Stimulated activated CD8-positive, alpha-beta memory T cell treated with anti-CD3 and anti-CD28 coated beads, Interleukin-2, amount 100 ng/mL, for 48 hours (primary cell): Measurements from ENCODE around the gene TNN.

Experiments used
- DNase-seq, 2 donors: peaks; one replicate each; pipeline ENCODE4 v3.0.0-alpha.2; 2020; ENCODE audit warnings: low read depth in 2 of 2

Gene TNN

DNA sequence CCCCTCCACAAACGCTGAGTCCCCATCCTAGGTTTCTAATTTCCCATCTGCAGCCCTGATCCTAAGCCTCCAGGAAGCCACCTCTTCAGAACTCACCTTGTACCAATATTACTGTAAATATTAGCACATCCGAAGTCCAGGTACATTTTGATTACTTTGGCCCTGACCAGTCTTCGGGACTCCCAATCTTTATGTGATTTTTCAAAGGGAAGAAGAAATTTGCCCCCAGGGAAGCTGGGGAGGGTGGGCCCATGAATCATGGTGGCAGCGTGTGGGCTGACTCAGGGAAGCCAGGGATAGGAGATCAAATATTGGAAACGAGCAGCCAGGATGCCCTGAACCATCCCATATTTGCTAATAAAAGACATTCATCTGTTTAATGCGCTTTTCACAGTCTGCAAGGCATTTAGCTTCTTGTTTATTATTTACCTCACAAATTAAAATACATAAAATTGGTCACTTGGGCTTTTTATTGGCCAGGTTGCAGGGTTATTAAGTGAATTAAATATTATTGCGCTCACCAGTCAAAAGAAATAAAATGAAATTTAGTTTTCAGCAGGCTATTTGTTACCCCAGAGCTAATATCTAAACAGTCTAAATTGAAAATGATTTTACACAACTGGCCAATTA is 78.4 kb downstream of the TNN start:
- no peak for DNase-seq

DNA sequence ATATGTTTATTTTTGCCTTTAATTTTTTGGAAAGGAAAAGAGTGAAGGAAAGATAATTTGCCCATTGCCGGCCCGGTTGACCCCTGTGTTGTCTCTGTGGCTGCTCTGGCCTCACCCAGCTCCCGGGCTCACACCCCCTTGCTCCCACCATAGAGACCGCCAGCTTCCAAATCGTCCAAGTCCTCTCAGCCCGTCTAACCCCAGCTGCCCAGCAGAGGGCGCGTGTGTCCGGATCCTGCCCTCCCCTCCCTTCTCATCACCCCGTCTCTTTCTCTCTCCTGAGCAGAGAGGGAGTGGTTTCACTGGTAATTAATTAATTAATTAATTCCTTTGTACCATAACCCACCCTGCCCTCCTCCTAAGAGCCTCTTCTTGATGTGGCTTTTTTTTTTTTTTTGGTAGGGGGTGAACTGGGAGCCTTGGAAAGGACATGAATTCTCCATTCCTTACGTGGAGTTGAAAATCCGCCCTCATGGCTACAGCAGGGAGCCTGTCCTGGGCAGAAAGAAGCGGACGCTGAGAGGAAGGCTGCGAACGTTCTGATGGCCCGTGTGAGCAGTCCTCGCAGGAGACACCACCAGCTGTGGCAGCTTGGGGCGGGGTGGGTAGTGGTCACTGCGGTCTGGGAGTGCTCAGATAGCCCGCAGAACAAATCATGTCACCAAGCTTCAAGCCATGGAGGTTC is 79.0 kb downstream of the TNN start:
- peak; percentile 57 to 59 for DNase-seq

DNA sequence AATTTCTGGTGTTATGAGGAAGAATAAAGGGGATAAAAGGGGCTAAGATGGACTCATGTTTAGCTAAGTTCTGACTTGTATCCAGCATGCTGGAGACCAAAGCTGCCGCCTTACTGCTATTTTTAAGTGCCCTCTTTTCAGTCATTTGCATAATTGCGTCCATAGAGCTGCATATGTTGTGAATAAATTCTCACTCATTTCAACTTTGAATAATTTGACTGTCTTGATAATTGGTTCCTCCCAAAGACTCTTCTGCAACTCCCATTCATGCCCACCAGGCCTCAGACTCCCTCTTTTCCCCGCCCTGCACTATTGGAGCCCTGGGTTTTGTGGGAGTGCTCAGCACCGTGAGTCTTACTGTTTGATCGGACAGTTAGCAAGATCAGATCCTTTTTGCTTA is 79.9 kb downstream of the TNN start:
- DNase-seq = no peak

DNA sequence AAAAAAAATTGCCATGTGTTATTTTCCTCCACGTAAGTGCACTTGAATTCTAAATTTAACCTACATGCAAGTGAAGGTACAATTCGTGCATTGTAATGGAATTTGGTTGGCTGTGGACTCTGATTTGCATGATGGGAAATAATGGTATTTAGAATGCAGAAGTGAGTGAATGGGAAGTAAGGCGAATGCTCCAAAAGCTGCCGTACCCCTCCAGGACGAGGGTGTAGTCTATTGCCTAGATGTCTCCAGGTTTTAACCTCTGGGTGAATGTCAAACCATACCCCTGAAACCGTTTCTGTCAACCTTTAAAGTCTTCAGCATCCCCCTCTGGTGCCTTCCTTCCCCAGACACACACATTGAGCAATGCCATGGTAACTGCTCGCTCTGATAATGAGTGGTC is 80.4 kb downstream of the TNN start:
- no peak for DNase-seq

DNA sequence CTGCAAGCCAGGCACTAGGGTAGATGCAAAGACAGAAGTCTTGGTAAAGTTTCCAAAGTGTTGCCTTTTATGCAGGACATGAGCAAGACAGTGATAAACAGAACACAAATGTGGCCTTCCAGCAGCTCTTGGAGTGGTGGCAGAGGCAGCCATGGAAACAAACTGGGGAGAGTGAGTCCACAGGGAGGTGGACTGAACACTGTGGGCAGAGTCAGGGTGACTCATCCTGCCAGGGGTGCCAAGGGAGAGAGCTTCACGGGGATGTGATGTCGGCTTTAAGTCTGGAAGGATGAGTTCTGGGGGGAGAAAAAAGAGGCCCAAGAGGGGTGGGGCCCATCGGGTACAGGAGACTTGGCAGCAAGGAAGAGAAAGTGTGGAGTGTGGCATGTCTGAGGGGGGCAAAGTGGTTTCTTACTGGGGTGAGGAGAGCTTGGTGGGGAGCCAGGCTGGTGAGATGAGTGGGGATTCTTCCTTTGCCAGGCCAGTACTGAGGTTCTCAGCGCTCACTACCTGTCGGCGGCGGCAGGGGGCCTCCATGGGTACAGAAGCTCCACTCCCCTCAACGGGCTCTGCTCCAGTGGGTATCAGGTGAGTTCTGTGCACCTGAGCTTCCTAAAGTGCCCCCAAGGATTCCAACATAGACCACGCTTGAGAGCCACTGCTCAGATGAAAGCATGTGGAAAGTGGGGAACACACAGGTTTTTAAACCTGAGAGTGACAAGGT is 83.1 kb downstream of the TNN start:
- DNase-seq = no peak

DNA sequence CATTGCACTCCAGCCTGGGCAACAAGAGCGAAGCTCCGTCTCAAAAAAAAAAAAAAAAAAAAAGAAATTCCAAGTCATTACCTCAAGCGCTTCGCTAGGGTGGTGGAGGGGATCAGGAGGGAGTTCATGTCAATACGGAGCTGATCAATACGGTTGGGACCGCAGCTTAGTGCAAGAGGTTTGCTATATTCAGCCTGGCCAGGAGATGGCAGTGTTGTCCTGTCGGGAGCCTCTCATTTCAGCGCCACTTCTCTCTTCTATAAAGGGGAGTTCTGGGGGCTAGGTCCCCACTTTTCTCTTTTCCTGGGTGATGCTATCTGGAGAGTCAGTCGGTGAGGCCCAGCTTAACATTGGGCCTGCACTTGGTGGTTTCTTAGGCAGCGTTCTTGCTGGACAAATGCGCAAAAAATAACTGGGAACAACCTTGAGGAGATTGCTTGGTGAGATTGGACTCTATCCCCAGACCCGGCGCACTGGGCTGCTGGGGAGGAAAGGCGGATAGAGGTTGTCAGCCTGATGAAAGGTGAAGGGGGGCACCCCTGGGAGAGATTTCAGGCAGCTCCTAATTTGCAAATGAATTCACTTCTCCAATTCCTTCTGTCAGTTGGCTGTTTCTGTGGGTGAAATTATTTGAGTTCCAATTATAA is 84.5 kb downstream of the TNN start:
- peak; percentile 38 to 55 for DNase-seq

DNA sequence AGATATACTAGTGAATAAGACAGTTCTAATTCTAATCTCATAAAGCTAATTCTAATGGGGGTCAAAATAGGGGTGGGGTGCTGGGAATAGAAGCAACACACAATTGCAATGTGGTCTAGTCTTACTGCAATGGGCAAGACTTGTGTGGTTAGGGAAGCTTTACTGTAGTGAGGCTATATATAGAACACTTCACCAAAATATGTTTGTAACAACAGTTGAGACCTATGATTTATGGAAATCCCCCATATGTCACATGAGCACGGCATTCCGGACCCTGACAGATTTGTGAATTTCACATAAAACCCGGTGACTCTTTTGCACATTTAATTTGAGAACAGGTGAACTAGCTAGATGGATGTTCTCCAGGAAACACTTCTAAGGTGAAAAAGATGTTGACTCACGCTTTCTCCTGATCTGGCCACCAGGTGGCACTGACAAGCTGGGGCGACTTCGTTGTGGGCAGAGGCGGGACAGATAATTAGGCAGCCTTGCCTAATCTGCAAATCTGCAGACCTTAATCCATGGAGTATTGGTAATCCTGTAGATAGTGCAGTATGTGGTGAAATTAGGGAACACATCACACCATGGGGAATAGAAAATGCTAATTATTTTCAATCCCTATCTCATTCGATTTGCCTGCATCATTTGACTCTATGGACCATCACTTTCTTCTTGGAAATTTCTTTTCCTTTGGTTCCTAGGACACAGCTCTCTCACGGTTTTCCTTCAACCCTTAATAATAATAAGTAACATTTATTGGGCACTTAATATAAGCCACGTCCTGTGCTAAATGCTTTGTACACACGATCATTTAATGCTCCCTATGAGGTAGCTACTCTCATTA is 87.2 kb downstream of the TNN start:
- DNase-seq = peak; percentile 56 to 65

DNA sequence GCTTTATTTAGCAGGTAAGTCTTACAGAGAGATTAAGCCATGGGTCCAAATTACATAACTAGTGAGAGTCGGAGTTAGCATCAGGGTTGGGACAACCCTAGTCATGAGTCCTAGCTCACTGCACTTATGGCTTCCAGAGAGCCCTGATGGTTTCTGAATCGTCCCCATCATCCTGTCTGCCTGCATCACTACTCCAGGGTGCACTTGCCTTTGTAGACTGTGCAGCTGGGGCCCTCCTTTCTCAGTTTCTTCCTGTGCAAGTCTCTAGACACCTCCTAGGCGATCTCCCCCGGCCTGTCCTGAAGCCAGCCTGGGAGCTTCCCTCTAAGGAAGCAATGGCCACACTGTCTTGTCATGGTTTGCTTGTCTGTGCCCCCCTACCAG is 87.8 kb downstream of the TNN start:
- DNase-seq = no peak

DNA sequence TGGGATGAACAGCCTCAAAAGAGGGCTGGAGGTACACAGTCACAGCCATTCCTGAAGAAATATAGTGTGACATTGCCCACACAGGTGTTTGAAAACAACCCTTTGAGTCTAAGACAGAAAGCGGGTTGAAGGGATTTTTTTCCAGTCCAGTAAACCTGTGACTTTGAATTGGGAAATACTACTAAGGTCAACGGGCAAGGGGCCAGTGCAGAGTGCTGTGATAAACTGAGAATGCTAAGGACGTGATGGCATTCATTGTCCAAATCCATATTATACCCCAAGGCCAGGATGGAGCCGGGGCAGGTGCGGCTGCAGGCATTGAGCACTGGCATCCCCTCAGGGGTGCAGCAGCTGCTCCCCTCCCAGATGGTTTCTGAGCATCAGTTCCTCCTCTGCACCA is 88.3 kb downstream of the TNN start:
- DNase-seq = no peak

DNA sequence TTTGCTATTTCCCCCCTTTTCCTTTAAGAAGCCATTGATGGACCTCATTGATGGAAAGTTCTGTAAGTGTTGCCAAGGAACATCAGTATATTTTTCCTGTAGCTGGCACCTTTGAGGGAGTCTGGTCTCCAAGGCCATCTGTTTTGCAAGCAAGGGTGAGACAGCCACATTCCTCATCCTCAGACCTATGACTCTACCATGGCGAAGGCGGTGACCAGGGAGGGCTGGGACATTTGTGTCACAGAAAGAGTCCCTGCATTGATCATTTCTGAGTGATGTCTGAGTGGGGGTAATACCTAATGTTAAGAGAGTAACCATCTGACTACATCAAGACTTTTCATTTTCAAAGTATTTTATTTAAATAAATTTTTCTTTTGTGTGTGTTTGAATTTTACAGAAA is 89.6 kb downstream of the TNN start:
- no peak for DNase-seq

DNA sequence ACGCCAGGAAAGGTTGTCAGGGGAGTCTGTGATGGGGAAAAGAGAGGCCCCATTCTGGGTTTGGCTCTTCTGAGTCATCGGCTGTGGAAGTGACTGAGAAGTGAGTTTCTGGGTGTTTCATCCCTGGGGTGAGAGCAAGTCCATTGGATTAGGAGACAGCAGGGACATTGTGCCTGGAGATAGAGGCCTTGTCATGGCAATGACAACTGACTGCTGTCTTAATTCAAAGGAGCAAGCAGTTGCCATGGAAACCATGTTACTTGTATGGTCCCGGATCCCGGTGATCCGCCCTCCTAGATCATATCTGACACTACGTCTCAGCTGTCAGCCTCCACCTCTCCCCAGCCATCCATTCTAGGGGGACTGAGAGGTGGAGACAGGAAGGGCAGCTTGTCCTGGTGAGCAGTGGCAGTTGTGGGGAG is 90.5 kb downstream of the TNN start:
- DNase-seq = no peak

DNA sequence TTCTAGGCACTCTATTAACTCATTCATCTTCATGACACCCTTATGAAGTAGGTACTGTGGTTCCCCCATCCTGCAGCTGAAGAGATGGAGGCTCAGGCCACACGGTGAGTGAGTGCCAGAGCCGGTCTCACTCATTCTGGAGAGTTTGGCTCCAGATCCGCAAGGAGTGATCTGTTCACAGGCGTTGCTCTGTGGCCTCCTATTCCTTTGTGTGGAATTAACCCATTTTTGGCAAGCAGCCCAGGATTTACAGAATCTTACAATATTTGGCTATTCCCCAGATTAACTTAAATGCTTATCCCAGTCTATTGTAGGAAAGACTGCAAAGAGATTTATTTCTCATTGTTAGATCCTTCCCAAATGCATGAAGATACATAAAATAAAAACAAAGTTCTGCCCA is 95.3 kb downstream of the TNN start:
- no peak for DNase-seq

DNA sequence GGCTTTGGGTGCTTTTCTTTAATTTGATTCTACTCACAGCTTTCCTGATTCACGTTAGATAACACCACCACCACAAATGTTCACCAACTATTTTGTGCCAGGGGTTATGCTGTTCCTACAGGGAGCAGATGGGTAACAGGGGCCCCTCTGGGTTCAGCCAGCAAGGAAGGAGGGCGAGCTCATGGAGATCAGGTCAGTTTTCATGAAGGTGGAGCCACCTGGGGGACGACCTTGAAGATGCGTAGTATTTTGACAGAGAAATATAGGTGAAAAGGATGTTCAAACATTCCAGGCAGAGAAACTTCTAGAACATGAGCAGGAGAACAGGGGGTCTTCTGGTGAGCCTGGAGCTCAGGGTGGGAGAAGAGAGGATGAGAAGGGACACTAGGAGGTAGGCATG is 96.1 kb downstream of the TNN start:
- no peak for DNase-seq

DNA sequence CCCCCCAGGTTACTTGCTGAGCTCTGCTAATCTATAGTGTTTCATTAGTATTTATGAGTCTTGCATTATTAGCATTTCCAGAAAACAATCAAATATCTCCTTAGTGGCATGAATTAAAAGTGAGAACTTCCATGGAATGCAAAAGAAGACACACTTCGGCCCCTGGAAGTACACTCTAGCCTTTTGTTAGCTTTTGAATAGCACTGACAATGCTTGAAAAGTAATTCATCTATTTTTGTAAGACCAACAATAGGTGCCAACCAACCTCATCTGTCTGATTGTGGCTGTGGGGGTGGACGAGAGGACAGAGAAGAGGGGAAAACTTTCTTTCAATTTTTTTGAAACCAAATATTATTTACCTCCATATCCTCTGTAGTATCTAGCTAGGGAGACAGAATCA is 97.1 kb downstream of the TNN start:
- no peak for DNase-seq

DNA sequence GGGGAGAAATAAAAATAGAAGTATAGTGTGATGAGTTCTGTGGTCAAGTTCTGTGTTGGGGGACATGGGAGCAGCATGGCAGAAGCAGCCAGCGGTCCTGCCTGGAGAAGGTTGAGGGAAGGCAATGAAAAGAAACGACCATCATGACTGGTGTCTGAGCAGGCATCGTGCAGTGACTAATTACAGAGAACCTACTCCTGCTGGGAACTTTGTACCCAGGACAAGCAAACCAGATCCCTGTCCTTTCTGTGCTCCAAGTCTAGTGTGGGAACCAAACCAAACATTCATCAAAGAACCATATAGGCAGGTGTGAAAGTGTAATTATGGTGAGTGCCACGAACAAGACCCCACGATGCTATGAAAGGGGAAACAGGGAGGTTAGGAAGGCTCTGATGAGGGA is 99.1 kb downstream of the TNN start:
- DNase-seq = no peak

DNA sequence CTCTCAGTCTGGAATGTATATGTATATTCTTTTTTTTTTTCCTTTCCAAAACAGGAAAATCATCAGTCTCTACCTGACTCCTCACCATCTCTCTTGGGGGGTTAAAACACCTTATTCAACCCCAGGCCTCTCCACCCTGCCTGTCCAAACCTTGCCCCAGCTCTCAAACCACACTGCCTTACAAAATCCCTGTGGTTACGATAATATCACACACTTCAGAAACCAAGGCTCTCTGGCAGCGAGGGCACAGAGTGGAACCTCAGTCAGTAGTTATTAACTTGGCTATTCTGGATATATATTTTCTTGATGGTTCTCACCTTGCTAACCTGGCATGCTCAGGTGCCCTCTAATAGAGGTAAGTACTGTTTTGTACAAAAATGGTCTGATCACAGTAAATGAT is 100.2 kb downstream of the TNN start:
- DNase-seq = no peak

DNA sequence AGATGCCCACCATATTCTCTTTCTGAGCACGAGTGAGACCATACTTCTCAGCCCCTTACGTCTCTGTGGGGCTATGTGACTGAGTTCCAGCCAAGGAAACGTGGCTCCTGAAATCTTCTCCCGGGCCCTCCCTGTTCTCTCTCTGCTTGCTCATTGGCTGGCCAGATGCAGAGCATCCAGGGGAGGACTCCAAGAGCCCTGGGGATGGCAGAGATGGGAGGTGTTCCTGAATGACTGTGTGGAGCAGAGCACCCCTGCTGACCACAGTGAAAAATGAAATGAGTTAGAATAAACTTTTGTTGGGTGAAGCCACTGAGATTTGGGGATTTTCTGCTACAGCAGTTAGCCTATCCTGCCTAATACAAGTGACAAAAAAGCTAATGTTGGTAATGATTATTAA is 101.1 kb downstream of the TNN start:
- DNase-seq = no peak

DNA sequence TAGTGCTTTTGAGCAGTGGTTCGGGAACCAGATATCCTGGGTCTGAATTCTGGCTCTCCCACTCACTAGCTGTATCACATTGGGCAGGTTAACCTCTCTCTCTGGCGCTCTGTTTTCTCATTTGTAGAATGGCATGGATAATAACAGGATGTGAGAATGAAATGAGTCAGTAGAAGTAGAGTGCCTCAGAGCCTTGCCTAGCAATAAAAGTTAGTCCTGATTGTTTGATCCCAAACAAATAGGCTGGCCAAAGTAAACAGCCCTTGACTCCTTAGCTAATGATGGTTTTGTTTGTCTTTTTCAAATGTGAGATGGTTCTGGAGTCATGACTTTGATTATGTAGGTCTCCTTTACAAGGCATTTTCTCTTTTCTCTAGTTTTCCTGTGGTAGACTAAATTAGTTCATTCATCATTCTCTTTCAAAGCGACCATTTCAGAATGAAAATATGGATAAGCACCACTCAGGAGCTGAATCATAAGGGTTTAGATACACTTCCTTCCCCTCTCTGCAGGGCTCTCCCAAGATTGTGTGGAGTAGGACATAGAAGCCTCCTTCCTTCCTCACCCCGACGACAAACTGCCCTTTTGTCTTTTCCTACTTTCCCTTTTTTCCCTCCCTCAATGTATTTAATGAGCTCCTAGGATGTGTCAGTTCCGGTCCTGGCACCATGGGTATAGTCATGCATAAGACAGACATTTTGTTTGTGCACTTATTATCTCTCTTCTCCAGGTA is 101.8 kb downstream of the TNN start:
- DNase-seq = no peak

DNA sequence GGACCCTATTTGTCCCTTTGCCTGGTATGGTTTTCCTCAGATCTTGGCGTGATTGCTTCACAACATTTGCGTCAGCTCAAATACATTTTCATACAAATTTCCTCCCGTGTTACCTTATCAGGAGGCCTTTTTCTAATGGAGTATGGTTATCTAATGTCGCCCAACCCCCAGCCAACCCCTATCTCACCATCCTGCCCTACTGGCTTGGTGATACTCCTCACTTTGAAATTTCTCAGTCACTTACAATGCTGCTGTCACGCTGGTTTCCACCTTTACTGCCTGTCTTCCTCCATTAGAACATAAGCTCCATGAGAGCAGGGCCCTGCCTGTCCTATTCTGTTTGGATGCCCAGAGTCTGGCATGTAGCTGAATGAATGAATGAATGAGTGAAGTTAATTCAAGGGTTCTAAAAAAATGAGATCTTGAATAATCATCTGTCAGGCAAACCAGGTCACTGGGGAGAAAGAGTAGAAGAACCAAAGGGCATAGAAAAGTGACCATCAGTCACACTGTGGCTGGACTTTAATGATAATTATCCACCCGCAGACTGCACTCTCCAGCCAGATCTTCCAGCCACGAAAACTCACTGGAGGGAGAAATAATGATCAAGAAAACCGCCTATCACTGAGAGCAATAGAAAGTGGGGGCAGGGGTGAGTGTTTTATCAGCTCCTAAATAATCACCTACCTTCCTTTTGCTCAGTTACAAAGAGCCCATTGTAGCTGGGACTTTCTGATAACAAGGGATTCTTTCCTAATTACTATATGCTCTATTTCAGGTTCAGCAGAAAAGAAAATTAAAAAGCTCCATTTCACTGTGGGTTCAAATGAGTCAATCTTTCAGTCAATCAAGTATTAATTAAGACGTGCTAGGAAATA is 103.6 kb downstream of the TNN start:
- DNase-seq = no peak

DNA sequence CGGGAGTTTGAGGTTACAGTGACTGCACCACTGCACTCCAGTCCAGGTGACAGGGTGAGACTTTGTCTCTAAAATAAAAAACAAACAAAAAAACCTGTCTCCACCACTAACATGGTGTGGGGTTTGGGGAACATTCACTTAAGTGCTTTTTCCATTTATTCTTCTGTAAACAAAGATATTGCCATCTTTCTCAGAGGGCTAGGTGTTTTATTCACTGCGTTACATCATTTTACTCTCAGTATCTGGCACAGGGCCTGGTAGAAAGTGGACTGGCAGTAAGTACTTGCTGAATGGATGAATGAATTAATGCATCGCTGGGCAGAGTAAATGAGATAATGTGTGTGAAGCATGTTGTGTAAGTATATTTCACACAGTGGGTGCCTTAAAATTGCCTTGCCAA is 104.9 kb downstream of the TNN start:
- no peak for DNase-seq
